Glomerular visceral epithelial cell (primary cell): ENCODE measurements around the gene OPCML.

Source experiments
- DNase-seq: peaks from one replicate; pipeline ENCODE4 v3.0.0-alpha.2; 2016; ENCODE audit errors: extremely low spot score

OPCML gene

GRCh38 chr11:133133606-133134005 lies 398.7 kb downstream of the OPCML start:
- no peak for DNase-seq

GRCh38 chr11:133133050-133133449 lies 399.3 kb downstream of the OPCML start:
- DNase-seq, result no peak

- no peak for DNase-seq
These were observed 404.6 kb downstream of the OPCML start for GRCh38 chr11:133127741-133128140.

GRCh38 chr11:133123796-133124195 lies 408.5 kb downstream of the OPCML start:
- no peak for DNase-seq

GRCh38 chr11:133123366-133123765 lies 408.9 kb downstream of the OPCML start:
- DNase-seq, result no peak

- DNase-seq, result no peak
These were observed 410.0 kb downstream of the OPCML start for GRCh38 chr11:133122256-133122655.

- no peak for DNase-seq
These were observed 413.6 kb downstream of the OPCML start for GRCh38 chr11:133118563-133119268.

- DNase-seq, result no peak
These were observed 417.2 kb downstream of the OPCML start for GRCh38 chr11:133115099-133115498.

- DNase-seq, result no peak
These were observed 424.5 kb downstream of the OPCML start for GRCh38 chr11:133107763-133108162.

GRCh38 chr11:133107136-133107535 lies 425.2 kb downstream of the OPCML start:
- DNase-seq, result no peak

- DNase-seq, result no peak
These were observed 425.9 kb downstream of the OPCML start for GRCh38 chr11:133106417-133106816.

- DNase-seq, result no peak
These were observed 428.1 kb downstream of the OPCML start for GRCh38 chr11:133104009-133104744.

GRCh38 chr11:133096981-133097380 lies 435.3 kb downstream of the OPCML start:
- DNase-seq, result no peak

- no peak for DNase-seq
These were observed 445.8 kb downstream of the OPCML start for GRCh38 chr11:133086518-133086917.

- DNase-seq, result peak; percentile 26
These were observed 449.3 kb downstream of the OPCML start for GRCh38 chr11:133082841-133083488.

- DNase-seq, result peak; percentile 10
These were observed 449.9 kb downstream of the OPCML start for GRCh38 chr11:133082453-133082781.

- no peak for DNase-seq
These were observed 450.4 kb downstream of the OPCML start for GRCh38 chr11:133081730-133082452.

GRCh38 chr11:133081020-133081419 lies 451.3 kb downstream of the OPCML start:
- no peak for DNase-seq

GRCh38 chr11:133078591-133079404 lies 453.5 kb downstream of the OPCML start:
- DNase-seq, result peak; percentile 10

- no peak for DNase-seq
These were observed 454.3 kb downstream of the OPCML start for GRCh38 chr11:133078012-133078411.

- no peak for DNase-seq
These were observed 456.9 kb downstream of the OPCML start for GRCh38 chr11:133075351-133075750.
